Umbilical cord (tissue), 2 donors: Measurements from ENCODE around the gene HADH. TPM values are rescaled to one million over a fixed set of nuclear protein-coding genes. Genes with fewer than 3 reads are reported as not detected.
"Not testable (repeated sequence)": the region's sequence is repeated elsewhere in the genome, so short reads cannot be mapped to it uniquely, and the experiment has no call there.

ENCODE experiments used
- DNase-seq: peaks from one replicate; pipeline ENCODE4 v3.0.0-alpha.2; 2015; ENCODE audit warnings: low spot score
- total RNA-seq: library from RNA; depleted of rRNA; stranded (reverse); fragments of >200 nt; gene quantifications from one replicate; pipeline ENCODE4 v1.2.3, GENCODE V29; 2014; ENCODE audit warnings: low replicate concordance; ENCODE audit not compliant: insufficient read depth

Gene HADH
- total RNA-seq, result 11.8 TPM

DNA sequence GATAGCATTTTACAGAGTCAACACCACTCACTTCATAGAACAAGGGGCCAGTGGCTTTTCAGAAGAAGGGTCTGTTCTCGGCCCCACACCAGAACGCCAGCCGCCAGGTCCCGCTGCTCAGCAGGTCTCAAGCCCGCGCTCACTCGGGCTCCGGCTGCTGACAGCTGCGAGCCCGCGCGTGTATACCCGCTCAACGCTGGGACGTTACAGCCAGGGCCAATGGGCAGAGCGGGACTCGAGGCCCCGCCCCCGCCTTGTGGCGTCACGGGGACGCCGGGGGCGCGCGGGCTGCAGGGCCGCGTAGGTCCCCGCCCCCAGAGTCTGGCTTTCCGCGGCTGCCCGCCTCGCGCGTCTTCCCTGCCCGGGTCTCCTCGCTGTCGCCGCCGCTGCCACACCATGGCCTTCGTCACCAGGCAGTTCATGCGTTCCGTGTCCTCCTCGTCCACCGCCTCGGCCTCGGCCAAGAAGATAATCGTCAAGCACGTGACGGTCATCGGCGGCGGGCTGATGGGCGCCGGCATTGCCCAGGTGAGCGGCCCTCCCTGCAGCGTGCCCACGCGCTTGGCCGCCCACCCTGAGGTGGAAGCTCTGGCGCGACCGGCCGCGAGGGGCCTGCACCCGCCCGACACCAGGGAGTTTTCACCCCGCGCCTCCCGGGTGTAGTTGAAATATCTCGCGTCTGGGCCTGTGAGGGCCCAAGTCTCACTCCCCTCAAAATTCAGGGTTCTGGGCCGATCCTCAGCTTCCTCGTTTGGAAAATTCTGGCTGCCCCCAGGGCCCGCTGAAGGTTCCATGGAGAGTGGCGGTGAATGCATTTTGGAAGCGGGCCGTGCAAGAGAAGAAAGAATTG lies at the start of gene HADH:
Gene HADH (plus strand): TSS at position 353 of the 850 bp plus-strand sequence. CDS start 44 bp downstream, at position 397.
- DNase-seq, result peak; percentile 96

DNA sequence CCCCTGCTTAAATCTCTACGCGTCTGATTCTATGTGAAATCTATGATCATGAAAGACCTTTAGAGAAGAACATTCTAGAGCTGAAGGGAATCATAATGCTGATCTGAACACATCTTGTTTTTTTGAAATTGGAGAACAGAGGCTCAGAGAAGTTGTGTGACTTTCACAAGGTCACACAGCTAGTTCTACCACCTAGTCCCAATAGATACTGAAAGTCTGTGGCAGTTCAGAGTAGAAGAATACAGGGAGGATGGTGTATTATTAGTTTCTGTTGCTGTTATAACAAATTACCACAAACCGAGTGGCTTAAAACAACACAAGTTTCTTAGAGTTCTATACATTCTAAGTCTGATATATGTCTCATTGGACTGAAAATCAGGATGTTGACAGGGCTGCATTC lies 43.9 kb upstream of the HADH start:
- DNase-seq, result no peak

DNA sequence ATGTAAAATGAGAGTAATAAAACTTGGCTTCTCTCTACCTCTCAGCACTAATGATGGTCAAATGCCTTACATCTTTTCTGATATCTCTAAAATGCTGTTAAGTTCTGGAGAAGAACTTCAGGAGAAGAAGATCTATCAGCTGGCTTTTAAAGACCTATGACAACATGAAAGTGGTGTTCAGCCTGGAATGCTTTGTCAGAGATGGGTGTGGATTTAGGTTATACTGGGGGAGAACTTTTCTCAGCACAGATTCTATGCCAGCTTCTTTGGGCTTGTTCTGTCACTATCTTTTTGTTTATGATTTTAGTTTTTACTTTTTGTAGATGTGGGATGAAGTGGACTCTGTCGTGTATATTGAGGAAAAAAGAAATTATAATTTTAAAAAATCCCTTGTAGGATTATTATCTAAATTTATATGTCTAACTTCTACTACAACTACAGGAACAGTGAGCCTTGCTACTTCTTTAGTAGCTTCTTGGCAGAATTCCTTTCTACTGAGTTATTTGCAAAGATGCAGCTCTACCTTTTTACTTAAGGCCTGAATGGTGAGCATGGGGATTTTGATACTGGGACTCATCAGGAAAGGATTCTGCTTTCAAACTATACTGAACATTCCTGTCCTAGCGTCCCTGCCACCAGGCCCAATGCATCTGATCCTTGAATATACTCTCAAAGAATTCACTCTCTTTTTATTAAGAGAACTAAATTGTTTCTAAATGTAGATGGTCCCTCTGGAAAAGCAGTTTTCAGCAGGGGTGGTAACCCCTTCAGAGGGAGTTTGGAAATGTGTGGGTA lies 38.7 kb upstream of the HADH start:
- DNase-seq, result no peak

DNA sequence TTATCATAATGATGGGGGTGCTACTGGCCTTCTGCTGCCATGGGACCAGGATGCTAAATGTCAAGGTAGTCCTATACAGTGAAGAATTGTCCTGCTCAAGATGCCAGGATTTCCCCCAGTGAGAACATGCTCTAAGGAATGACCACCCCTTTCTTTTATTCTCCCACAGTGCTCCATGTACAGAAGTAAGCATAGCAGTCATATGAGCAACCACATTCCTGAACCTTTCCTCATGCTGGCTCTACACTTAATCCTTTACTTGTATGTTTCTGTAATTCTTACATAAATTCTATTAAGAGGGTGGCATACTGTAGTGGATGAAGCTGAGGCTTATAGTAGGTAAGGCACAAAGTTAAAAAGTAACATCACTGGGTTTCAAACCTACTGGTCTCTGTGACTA lies 38.1 kb upstream of the HADH start:
- peak; percentile 27 for DNase-seq

DNA sequence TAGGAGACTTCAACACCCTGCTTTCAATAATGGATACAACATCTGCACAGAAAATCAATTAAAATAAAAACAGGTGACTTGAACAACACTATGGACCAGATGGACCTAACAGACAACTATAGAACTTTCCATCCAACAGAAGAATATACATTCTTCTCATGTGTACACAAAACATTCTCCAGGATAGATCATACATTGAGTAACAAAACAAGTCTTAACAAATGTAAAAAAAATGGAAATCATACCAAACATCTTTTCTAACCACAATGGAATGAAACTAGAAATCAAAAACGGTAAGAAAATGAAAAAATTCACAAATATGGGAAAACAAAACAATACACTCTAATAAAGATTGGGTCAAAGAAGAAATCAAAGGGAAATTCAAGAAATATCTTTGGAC lies 33.7 kb upstream of the HADH start:
- DNase-seq, result no peak

DNA sequence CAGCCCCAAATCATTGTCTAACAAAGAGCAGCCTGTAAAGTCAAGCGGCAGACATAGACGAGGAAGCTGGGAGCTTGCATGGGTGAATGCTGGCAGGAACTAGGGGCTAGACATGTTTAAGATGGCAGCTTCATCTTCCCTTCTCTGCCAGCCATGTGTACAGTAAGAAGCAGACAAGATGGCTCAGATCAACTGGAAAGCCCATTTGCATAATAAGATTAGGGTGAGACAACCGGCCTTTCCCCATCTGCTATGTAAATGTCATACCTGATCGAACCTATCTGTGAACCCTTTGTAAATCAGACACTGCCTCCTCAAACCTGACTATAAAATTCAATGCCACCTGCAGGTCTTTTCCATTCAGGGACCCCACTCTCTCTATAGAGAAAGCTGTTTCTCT lies 22.8 kb upstream of the HADH start:
- no peak for DNase-seq

DNA sequence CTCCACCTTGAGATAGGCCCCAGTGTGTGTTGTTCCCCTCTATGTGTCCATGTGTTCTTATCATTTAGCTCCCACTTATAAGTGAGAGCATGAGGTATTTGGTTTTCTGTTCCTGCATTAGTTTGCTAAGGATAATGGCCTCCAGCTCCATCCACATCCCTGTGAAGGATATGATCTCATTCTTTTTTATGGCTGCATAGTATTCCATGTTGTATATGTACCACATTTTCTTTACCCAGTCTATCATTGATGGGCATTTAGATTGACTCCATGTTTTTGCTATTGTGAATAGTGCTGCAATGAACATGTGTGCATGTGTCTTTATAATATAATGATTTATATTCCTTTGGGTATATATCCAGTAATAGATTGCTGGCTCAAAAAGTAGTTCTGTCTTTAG lies 22.2 kb upstream of the HADH start:
- not testable (repeated sequence) for DNase-seq

DNA sequence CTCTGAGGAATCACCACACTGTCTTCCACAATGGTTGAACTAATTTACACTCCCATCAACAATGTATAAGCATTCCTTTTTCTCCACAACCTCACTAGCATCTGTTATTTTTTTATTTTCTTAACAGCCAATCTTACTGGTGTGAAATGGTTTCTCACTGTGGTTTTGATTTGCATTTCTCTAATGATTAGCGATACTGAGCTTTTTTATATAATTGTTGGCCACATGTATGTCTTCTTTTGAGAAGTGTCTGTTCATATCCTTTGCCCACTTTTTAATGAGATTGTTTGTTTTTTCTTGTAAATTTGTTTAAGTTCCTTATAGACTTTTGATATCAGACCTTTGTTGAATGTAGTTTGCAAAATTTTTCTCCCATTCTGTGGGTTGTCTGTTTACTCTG lies 21.8 kb upstream of the HADH start:
- not testable (repeated sequence) for DNase-seq

DNA sequence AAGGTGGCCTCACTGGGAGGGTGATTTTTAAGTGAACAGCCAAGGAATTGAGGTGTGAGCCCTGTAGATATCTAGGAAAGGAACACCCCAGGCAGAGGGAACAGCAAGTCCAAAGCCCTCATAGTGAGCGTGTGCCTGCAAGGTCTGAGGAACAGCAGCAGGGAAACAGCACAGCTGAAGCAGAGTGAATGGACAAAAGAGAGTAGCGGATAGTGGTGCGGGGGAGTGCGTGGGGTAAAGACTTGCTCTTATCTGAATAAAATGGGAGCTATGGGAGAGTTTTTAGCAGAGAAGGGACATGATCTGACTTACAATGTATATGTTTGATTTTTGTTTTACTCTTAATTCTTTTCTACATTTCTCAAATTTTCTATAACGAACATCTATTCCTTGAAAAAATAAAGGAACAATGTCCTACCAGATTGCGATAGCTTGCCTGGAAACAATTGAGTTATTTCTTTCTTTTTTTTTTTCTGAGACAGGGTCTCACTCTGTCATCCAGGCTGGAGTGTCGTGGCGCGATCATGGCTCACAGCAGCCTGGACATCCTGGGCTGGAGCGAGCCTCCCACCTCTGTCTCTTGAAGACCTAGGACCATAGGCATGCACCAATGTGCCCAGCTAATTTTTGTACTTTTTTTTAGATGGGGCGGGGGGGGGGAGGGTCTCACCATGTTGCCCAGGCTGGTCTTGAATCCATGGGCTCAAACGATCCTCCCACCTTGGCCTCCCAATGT lies 19.5 kb upstream of the HADH start:
- no peak for DNase-seq

DNA sequence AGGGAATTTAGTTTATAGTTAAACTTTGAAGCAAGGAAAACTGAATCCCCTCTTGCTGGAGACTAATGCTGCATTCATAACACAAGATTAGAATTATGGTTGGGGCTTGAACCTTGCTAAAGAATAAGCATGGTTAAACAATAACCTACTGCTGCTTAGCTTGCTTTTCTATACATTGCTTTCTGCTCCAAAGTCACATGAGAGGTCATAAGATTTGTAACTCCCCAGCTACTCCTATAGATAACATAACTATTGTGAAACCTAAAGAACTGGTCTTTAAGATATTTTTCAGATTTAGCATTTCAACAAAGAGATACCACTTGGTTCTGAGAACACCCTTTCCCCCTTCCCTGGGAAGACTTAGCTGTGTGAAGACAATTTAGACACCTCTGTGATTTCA lies 17.1 kb upstream of the HADH start:
- no peak for DNase-seq

DNA sequence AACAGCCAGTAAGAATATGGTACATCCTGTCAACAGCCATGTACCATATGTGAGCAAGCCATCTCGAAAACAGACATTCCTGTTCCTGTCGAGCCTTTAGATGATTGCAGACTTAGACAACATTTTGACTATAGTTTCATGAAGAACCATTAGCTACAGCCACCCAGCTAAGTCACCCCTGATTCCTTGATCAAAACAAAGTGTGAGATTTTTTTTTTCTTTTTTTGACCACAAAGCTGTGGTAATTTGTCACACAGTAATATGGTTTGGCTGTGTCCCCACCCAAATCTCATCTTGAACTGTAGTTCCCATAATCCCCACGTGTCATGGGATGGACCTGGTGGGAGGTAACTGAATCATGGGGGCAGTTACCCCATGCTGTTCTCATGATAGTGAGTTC lies 15.2 kb upstream of the HADH start:
- no peak for DNase-seq

DNA sequence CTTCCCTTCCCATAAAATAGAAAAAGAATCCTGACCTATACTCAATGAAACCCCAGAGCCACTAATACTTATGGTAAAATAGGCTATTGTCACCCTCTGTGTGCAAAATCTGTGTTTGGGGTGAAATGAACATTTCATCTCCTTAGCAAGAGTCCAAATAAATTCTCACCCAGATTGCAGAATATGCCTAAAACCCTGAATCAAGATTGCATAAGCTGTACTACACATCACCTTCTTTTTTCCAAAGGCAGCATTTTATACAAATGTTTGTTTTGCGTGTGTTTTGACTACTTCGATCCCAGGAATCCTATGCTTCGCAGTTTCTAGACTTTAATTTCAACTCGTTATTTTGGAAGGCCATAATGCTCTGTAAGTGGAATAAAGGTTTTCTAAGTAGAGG lies 12.2 kb upstream of the HADH start:
- no peak for DNase-seq

DNA sequence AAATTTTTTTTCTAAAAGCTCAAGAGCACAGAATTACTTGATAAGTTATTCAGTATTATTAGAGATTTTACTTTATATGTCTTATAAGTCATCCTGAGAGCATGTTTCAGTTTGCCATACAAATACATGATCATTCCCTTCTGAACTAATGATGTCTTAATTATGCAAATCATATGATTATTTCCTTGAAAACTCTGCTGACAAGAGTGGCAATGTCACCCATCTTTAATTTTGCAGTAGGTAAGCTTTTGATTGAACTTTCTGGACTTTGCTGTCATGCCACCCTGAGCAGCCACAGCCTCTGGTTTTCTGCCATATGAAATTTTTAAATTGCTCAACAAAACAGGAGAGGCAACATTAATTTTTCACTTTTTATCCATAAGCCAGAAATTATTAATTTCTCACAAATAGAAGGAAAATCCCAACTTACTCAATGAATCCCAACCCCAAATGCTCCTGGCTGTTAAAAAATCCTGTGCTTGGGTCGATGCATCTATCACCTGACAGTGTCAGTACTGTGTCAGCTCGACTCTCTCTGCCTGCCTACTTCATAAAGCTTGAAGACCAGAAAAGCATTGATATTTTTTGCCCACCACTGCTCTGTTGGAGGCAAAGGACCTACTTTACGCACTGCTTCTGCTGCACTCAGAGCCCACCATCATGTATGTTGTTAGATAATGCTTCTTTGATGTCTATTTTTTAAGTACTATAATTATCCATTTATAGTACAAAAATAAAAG lies 11.6 kb upstream of the HADH start:
- no peak for DNase-seq

DNA sequence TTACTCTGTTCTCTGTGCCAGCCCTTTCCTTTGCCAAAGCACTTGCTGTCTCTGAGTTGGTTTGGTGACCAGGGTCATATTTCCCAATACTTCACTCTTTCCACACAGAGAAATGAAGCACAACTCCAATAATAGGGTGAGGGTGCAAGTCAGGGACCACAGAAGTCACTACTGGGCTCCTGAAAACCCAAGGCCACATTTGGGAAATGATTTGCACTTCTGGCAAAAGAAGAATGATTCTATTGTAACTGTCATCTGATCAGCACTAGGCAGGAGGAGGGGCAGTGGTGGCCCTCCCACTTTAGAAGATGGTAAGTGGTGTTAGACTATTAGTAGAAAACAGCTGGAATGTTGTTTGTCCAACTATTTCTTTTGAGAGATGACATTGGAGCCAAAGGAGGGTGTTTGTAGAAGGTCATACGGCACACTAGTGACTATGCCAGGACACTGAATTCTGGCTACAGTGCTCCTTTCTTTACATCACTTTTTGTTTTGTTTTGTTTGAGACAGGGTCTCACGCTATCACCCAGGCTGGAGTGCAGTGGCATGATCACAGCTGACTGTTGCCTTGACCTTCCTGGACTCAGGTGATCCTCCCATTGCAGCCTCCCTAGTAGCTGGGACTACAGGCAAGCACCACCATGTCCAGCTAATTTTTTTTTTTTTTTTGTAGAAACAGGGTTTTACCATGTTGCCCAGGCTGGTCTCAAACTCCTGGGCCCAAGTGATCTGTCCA lies 10.8 kb upstream of the HADH start:
- DNase-seq, result no peak

DNA sequence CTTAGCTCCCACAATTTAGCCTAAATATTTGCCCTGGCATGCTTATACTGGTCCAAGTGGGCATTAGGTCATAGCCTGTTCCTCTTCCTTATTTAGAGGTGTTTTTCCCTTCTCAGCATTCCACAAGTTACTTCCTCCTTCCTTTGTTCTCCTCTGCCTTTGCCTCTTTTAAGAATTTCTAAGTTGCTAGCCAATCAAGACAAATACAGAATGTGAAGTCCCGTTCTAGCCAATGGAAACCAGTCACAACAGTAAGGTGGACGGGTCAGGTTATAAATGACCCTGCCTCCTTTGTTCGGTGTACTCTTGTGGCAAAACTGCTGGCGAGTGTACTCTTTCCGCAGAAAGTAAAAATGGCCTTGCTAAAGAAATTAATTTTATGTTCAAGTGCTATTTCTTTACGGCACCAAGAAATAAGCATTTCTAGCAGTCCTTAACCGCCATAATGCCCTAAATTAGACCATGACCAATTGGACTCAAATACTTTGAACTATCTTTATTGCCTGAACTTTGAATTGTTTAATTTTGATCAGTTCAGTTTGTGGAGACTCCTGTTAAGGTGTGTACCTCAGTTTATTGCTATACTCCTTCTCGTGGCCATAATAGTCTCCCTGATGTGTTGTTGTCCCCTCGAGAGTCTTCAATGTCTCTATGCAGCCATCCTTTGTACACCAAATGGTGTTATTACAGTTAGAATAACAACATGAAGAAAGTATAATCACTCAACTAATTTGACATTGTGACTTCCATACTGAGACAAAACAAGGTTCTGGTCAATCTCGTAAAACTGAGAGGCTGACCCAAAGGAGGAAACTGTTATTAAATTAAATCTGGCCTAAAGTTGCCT lies 1.6 kb upstream of the HADH start:
- DNase-seq, result no peak

DNA sequence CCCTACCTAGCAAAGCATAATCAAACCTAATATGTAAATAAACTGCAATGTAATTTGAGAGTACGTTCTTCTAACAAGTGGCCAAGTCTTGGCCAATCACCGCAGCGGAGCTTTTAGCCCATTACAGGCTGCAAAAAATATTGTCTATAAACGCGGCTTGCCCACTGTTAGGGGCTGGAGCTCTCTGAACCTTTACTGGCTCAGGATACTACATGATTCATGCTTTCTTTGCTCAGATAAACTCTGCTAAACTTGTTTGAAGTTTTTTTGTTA lies 990 bp upstream of the HADH start:
- DNase-seq, result no peak

DNA sequence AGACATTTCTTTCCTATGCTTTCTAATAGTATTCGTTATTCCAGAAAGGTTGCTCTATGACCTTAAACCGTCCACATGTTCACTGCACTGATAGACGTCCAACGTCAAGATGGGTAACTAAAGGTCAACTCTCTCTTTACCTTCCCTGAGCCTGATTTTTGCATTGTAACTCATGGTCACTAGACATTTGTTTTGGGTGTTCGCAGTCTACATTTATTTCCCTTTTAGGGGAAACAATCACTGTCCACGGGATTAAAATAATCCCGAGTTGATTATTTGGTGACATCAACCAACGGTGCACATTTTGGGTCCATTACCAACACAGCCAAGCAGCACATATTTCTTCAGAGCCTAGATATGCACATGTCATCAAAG lies 540 bp upstream of the HADH start:
- no peak for DNase-seq

DNA sequence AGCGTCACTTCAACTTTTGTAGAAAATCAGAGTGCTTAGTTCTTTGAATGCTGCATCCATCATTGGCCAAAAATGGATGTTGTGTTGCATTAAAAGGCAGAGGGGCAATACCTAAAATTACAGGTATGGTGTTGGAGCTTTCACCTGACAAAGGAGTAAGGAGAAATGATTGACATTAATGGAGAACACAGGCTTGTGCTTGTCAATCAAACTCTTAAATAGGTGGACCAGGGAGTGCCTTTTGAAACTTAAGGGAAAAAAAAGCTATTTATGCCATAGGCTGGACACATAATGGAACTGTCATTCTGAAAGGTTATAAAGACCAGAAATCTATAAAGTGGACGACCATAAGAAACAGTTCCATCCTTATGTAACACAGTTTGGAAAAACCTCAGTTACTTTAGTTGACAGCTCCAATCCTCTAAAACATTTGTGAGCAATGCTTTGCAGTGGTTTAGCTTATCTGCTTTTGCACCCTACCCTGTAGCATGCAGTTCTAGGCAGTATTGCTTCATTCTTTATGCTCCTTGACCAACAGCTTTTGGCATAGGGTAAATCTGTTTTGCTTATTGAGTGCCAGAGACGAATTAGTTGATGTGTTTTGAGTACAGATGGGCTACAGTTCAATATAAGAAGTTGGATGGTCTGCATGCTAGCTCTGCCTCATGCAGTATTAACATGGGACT lies 2.4 kb downstream of the HADH start:
- DNase-seq, result peak; percentile 81

DNA sequence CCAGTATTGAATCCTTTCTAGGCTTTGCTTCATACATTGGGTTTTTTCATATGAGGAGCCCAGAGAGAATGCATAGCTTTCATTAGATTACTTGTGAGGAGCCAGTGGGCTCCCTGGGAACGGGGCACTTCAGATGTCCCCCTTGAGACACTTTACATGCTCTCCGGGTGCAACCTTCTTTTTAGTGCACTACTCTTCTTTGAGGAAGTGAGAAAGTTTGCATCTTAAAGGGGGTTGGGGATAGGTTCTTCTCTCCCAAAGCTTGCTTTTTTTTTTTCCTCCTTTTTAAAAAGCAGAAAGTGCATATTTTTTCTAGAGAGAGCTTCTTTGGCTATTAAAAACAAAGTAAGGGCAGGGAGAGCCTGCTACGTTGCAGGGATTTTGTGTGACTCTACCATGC lies 4.3 kb downstream of the HADH start:
- DNase-seq, result no peak

DNA sequence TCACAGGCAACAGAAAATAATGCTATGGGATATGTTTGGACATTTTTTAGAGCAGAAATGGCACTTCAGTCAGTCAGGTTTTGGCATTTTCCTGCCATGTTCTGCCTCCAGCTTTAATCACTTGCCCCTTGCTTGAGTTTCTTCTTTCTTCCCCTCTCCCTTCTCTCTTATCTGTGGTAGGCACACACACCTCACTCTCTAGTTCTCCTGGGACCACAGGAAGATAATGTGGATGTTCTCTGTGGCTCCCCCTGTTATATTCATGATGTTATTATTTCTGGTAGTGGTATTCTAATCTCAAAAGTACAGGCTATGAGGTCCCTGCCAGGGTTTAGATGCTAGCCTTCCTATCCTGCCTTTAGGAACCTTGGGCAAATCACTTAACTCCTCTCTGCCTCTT lies 5.2 kb downstream of the HADH start:
- no peak for DNase-seq
